GM13977 (cell line): Measurements from ENCODE around the gene HSD11B1L.

ENCODE experiments used
- DNase-seq: peaks from one replicate; pipeline ENCODE4 v3.0.0; 2012; ENCODE audit warnings: low spot score
- CTCF ChIP-seq: IDR thresholded peaks from 2 replicates; pipeline ENCODE4 v1.5.1; 2012; ENCODE audit warnings: mild to moderate bottlenecking, control low read depth; ENCODE audit not compliant: insufficient read depth; ENCODE audit errors: extremely low read depth, missing control alignments
- in situ Hi-C: fragments of 300-500 bp; cut with MboI; formaldehyde crosslinking; loops from one replicate; pipeline ENCODE4 v1.12.0; 2022; ENCODE audit warnings: low sequenced_read_pairs, low pct_unique_long_range_greater_than_20kb, mixed read lengths, inconsistent platforms; ENCODE audit not compliant: unreplicated experiment

The HSD11B1L gene

GRCh38 chr19:5680437-5681368 lies at the start of gene HSD11B1L, which contains the start of gene MICOS13:
HSD11B1L (plus strand) TSS chr19:5681027; CDS start chr19:5684833, 3,806 bp downstream.
MICOS13 (minus strand) TSS chr19:5680516; CDS start chr19:5680486, 30 bp downstream.
- in situ Hi-C loops, result no loop called here
- DNase-seq, result peak; percentile 97
- TF ChIP-seq CTCF, result no peak

GRCh38 chr19:5631567-5632240 lies 49.1 kb upstream of the HSD11B1L start:
- no peak for TF ChIP-seq CTCF
- no peak for DNase-seq
- in situ Hi-C loops, result no loop called here

GRCh38 chr19:5632241-5632612 lies 48.6 kb upstream of the HSD11B1L start:
- in situ Hi-C loops, result no loop called here
- DNase-seq, result no peak
- no peak for TF ChIP-seq CTCF

- TF ChIP-seq CTCF, result no peak
- in situ Hi-C loops, result no loop called here
- no peak for DNase-seq
Measured at GRCh38 chr19:5632657-5633056, 48.2 kb upstream of the HSD11B1L start.

GRCh38 chr19:5635427-5635826 lies 45.4 kb upstream of the HSD11B1L start:
- DNase-seq, result no peak
- in situ Hi-C loops, result no loop called here

GRCh38 chr19:5637971-5638370 lies 42.9 kb upstream of the HSD11B1L start:
- in situ Hi-C loops, result no loop called here
- no peak for TF ChIP-seq CTCF
- no peak for DNase-seq

More at GRCh38 chr19:5635427-5635826, 45.4 kb upstream of the HSD11B1L start:
- TF ChIP-seq CTCF, result no peak
